Measurements from ENCODE around the gene DDX1.

DNA sequence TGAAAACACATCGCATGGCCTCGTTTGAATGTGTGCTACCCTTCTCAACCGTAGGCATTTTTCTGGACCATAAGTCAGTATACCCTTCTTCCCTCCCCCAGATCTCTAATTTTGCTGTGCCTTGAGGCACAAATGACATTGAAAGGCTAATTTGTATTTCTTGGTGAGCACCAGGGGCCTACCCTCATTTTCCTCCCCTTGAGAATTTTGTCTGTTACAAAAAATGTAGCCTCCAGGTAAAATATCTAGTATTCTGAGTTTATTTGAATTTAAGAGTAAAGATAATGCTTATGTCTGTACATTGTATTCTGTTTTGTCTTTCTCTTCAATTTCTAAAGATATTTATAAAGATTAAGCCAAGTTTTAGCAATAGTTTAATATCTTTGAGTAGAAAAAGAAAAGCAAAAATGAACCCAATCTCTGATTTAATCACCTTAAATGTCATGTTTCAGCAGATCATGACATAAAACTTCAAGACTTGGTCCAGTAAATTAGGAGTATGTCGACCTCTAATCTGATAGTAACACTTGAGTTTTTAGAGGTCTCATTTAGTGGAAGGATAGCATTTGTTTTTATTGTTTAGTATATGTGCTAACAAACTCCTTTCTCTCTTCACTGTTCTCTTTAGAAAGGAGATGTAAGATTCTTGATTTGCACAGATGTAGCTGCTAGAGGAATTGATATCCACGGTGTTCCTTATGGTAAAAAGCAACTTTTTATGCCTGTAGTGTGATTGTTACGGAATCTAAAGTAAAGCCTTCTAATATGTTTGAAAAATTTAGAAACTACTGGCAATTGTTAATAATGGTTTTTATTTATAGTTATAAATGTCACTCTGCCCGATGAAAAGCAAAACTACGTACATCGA is 36.4 kb downstream of the DDX1 start:
- no peak for TF ChIP-seq POLR2AphosphoS5 (IDR thresholded peaks at IDR 0.05; ENCODE audit: insufficient read depth in 1 of 2, low read depth in 1 of 2)
- TF ChIP-seq, protein P1, sequence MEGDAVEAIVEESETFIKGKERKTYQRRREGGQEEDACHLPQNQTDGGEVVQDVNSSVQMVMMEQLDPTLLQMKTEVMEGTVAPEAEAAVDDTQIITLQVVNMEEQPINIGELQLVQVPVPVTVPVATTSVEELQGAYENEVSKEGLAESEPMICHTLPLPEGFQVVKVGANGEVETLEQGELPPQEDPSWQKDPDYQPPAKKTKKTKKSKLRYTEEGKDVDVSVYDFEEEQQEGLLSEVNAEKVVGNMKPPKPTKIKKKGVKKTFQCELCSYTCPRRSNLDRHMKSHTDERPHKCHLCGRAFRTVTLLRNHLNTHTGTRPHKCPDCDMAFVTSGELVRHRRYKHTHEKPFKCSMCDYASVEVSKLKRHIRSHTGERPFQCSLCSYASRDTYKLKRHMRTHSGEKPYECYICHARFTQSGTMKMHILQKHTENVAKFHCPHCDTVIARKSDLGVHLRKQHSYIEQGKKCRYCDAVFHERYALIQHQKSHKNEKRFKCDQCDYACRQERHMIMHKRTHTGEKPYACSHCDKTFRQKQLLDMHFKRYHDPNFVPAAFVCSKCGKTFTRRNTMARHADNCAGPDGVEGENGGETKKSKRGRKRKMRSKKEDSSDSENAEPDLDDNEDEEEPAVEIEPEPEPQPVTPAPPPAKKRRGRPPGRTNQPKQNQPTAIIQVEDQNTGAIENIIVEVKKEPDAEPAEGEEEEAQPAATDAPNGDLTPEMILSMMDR (IDR thresholded peaks at IDR 0.05): no peak
